Transverse colon (tissue), 4 donors: ENCODE results near the gene TMEM132E. TPM values are rescaled to one million over a fixed set of nuclear protein-coding genes. Genes with fewer than 3 reads are reported as not detected.

ENCODE experiments used
- DNase-seq: peaks from one replicate; pipeline ENCODE4 v3.0.0-alpha.2; 2019
- H3K27ac ChIP-seq, 4 donors: fragments of 200-600 bp; sonication (generic); 2 replicates each; pipeline ENCODE4 v1.5.1; 2016 to 2018; ENCODE audit warnings: inconsistent platforms in 4 of 4
- H3K27me3 ChIP-seq: fragments of 200-600 bp; sonication (generic); 2 replicates; pipeline ENCODE4 v1.5.1; 2017; ENCODE audit warnings: inconsistent platforms
- H3K36me3 ChIP-seq, 4 donors: fragments of 200-600 bp; sonication (generic); 2 replicates each; pipeline ENCODE4 v1.5.1; 2017 to 2019; ENCODE audit warnings: inconsistent platforms in 4 of 4
- H3K4me1 ChIP-seq, 4 donors: fragments of 200-600 bp; sonication (generic); 2 replicates each; pipeline ENCODE4 v1.5.1; 2017 to 2020; ENCODE audit warnings: inconsistent platforms in 4 of 4
- H3K4me3 ChIP-seq, 4 donors: fragments of 200-600 bp; sonication (generic); 1 replicate in 1 of 4; 2 replicates in 3 of 4; pipeline versions ENCODE4 v1.5.1 to v1.6.1; 2017 to 2019; ENCODE audit warnings: inconsistent platforms in 4 of 4
- H3K9me3 ChIP-seq, 2 donors: fragments of 200-600 bp; sonication (generic); 2 replicates each; pipeline ENCODE4 v1.5.1; 2017 to 2019; ENCODE audit warnings: inconsistent platforms in 2 of 2
- CTCF ChIP-seq, 5 experiments: fragments of 200-600 bp in 3 of 5; fragments of 450-650 bp in 2 of 5; sonication (generic) in 3 of 5; IDR thresholded peaks; 1 replicate in 2 of 5; 2 replicates in 3 of 5; pipeline ENCODE4 v1.5.1; 2016 to 2017; ENCODE audit warnings: antibody characterized with exemption in 5 of 5, inconsistent platforms in 3 of 5, mild to moderate bottlenecking in 2 of 5, moderate library complexity in 1 of 5
- EP300 ChIP-seq: sonication (generic); formaldehyde crosslinking; IDR thresholded peaks from one replicate; pipeline ENCODE4 v1.6.1; 2017; ENCODE audit warnings: antibody characterized with exemption, low read depth
- POLR2A ChIP-seq: fragments of 450-650 bp; IDR thresholded peaks from one replicate; pipeline ENCODE4 v1.6.1; 2016; ENCODE audit warnings: antibody characterized with exemption, mild to moderate bottlenecking, moderate library complexity
- POLR2AphosphoS5 ChIP-seq, 3 donors: sonication (generic); formaldehyde crosslinking; IDR thresholded peaks; one replicate each; pipeline ENCODE4 v1.6.1; 2016; ENCODE audit warnings: antibody characterized with exemption in 3 of 3
- WGBS, 2 donors: methylation state at CpG; one replicate each; pipeline ENCODE4 v1.1.5; 2018; ENCODE audit warnings: low coverage in 1 of 2; 5-methylcytosine and 5-hydroxymethylcytosine counted together
- in situ Hi-C, 4 donors: fragments of 200-750 bp; cut with MboI; loops; one replicate each; pipeline versions ENCODE4 v1.15.0 to v1.15.1; 2017; ENCODE audit warnings: low sequenced_read_pairs in 3 of 4, low pct_ligation_motif_present in 1 of 4, low pct_unique_long_range_greater_than_20kb in 1 of 4
- intact Hi-C: fragments of 100-400 bp; cut with DNase I; formaldehyde crosslinking; loops from one replicate; pipeline ENCODE4 v1.15.1; 2023; ENCODE audit warnings: low total_unique reads
- total RNA-seq, 4 donors: library from RNA; depleted of rRNA; stranded (reverse); fragments of >200 nt; gene quantifications; one replicate each; pipeline ENCODE4 v1.1.0, GENCODE V29; 2016

TMEM132E gene
- total RNA-seq, 4 donors from 2014 or later = not detected

- DNase-seq = no peak
- Histone ChIP-seq H3K9me3 (no peaks in the 10 kb centered on the region), H3K36me3 (no peaks in the 10 kb centered on the region), H3K4me3 (no peak overlapping the region), H3K4me1 (no peaks in the 10 kb centered on the region), H3K27ac (no peak overlapping the region), H3K27me3 (peaks cover 29% of the 10 kb centered on the region)
- 25 to 28% methylated on average over 15 to 22 of the region's 22 CpGs for WGBS, 2 donors
- in situ Hi-C loops (loop anchor here in 1 of 4 donors (25.0 kb wide), 2 partner anchors 104 to 446 kb away; partner anchors contain the start of genes FNDC8 and RAD51D), intact Hi-C loops (no loop called here)
- TF ChIP-seq POLR2A (no peak), CTCF (IDR thresholded peaks at IDR 0.05) (no peak), EP300 (no peak), POLR2AphosphoS5 (IDR thresholded peaks at IDR 0.05) (no peak)
Measured at GRCh38 chr17:34665819-34666763, 86.7 kb downstream of the TMEM132E start.

GRCh38 chr17:34667656-34668055 lies 88.3 kb downstream of the TMEM132E start:
- intact Hi-C loops = no loop called here
- peaks cover 29% of the 10 kb centered on the region for H3K27me3 ChIP-seq
- in situ Hi-C loops = loop anchor here in 1 of 4 donors (25.0 kb wide), 2 partner anchors 105 to 445 kb away; partner anchors contain the start of genes FNDC8 and RAD51D
- H3K4me1 ChIP-seq = no peaks in the 10 kb centered on the region
- no peak overlapping the region for H3K4me3 ChIP-seq
- H3K36me3 ChIP-seq = no peaks in the 10 kb centered on the region
- WGBS, 2 donors = 73% methylated on average over 2 of the region's 2 CpGs; no CpG with 5 or more reads in 1 of the 2 donors
- DNase-seq = no peak
- H3K27ac ChIP-seq = no peak overlapping the region
- no peaks in the 10 kb centered on the region for H3K9me3 ChIP-seq
- no peak for TF ChIP-seq EP300
- no peak for TF ChIP-seq POLR2AphosphoS5 (IDR thresholded peaks at IDR 0.05)

GRCh38 chr17:34668206-34668605 lies 88.8 kb downstream of the TMEM132E start:
- Histone ChIP-seq H3K36me3 (no peaks in the 10 kb centered on the region), H3K9me3 (no peaks in the 10 kb centered on the region), H3K4me3 (no peak overlapping the region), H3K27me3 (peaks cover 29% of the 10 kb centered on the region), H3K27ac (no peak overlapping the region), H3K4me1 (no peaks in the 10 kb centered on the region)
- no peak for DNase-seq
- 72 to 73% methylated on average over 2 to 3 of the region's 3 CpGs for WGBS, 2 donors
- intact Hi-C loops (no loop called here), in situ Hi-C loops (loop anchor here in 1 of 4 donors (25.0 kb wide), 2 partner anchors 106 to 444 kb away; partner anchors contain the start of genes FNDC8 and RAD51D)
- TF ChIP-seq EP300 (no peak), POLR2AphosphoS5 (IDR thresholded peaks at IDR 0.05) (no peak), POLR2A (no peak), CTCF (IDR thresholded peaks at IDR 0.05) (no peak)

GRCh38 chr17:34669511-34669910 lies 90.1 kb downstream of the TMEM132E start:
- H3K36me3 ChIP-seq = no peaks in the 10 kb centered on the region
- peaks cover 28% of the 10 kb centered on the region for H3K27me3 ChIP-seq
- no peak overlapping the region for H3K27ac ChIP-seq
- H3K4me1 ChIP-seq = no peaks in the 10 kb centered on the region
- no peak for DNase-seq
- intact Hi-C loops = no loop called here
- no peak overlapping the region for H3K4me3 ChIP-seq
- 76% methylated on average over 5 of the region's 5 CpGs; no CpG with 5 or more reads in 1 of the 2 donors for WGBS, 2 donors
- H3K9me3 ChIP-seq = no peaks in the 10 kb centered on the region
- in situ Hi-C loops = loop anchor here in 1 of 4 donors (25.0 kb wide), 2 partner anchors 107 to 443 kb away; partner anchors contain the start of genes FNDC8 and RAD51D
- TF ChIP-seq POLR2AphosphoS5 (IDR thresholded peaks at IDR 0.05) (no peak), EP300 (no peak), POLR2A (no peak), CTCF (IDR thresholded peaks at IDR 0.05) (no peak)
